Measurements from ENCODE around the gene OS9.

OS9 gene

DNA sequence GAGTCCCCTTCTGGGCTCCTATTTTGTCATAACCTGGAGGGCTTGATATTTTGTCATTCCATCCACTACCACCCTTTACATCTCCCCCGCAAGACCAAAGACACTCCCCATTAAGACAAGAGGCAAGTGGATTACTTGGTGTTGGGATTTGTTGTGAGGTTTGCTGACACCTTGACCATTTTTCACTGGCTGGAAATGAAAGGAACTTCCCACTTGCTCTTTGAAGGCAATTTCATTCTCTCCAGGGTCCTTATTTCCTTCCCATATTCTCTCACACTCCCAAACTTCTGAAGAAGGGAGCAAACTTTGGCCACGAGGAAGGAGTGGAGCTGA, 29.7 kb downstream of the OS9 start:
- no peaks in the 10 kb centered on the region for H3K4me1 ChIP-seq (ENCODE audit: control insufficient read depth, insufficient read depth, low read length)
- peaks cover 3 to 33% of the 10 kb centered on the region in 2 experiments; a peak in 2 of 3 replicates for H3K36me3 ChIP-seq (ENCODE audit: control insufficient read depth in 2 of 2, insufficient read depth in 1 of 2, low read length in 2 of 2)
- H3K27ac ChIP-seq (ENCODE audit: extremely low read depth, low read depth, low read length) = no peak overlapping the region
- CTCF ChIA-PET = interaction anchor here (2.4 to 4.6 kb wide), 2 partner anchors 12 to 30 kb away, joined by 6 to 55 read pairs; partner anchors contain the start of gene OS9
- no peak overlapping the region for H3K4me3 ChIP-seq (ENCODE audit: low read depth, low read length)
- TF ChIP-seq ZNF433 (tag by site-specific recombination; IDR thresholded peaks at IDR 0.05; ENCODE audit: low read depth) = no peak
- no peak for TF ChIP-seq ZBTB8A (tag by site-specific recombination; IDR thresholded peaks at IDR 0.05)
- no peak for TF ChIP-seq KLF1 (tag by site-specific recombination; IDR thresholded peaks at IDR 0.05)
- TF ChIP-seq OVOL3 (tag by site-specific recombination; IDR thresholded peaks at IDR 0.05) = no peak
- TF ChIP-seq ZNF24 (tag by site-specific recombination; IDR thresholded peaks at IDR 0.05) = no peak
- TF ChIP-seq, protein P1, sequence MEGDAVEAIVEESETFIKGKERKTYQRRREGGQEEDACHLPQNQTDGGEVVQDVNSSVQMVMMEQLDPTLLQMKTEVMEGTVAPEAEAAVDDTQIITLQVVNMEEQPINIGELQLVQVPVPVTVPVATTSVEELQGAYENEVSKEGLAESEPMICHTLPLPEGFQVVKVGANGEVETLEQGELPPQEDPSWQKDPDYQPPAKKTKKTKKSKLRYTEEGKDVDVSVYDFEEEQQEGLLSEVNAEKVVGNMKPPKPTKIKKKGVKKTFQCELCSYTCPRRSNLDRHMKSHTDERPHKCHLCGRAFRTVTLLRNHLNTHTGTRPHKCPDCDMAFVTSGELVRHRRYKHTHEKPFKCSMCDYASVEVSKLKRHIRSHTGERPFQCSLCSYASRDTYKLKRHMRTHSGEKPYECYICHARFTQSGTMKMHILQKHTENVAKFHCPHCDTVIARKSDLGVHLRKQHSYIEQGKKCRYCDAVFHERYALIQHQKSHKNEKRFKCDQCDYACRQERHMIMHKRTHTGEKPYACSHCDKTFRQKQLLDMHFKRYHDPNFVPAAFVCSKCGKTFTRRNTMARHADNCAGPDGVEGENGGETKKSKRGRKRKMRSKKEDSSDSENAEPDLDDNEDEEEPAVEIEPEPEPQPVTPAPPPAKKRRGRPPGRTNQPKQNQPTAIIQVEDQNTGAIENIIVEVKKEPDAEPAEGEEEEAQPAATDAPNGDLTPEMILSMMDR (tag by site-specific recombination; IDR thresholded peaks at IDR 0.05) = no peak
- TF ChIP-seq ZFP69B (tag by site-specific recombination; IDR thresholded peaks at IDR 0.05) = no peak
- TF ChIP-seq SCRT1 (tag by site-specific recombination; IDR thresholded peaks at IDR 0.05; ENCODE audit: borderline replicate concordance) = no peak
- TF ChIP-seq PRDM1 (tag by site-specific recombination; IDR thresholded peaks at IDR 0.05) = no peak
- no peak for TF ChIP-seq ZNF155 (tag by site-specific recombination; IDR thresholded peaks at IDR 0.05)
- TF ChIP-seq ZFP3 (tag by site-specific recombination; IDR thresholded peaks at IDR 0.05; ENCODE audit: low read depth) = no peak
- H3K9me3 ChIP-seq (ENCODE audit: control insufficient read depth, insufficient read depth, low read depth, low read length) = no peaks in the 10 kb centered on the region
- POLR2A ChIA-PET = interaction anchor here (2.0 to 2.3 kb wide), 2 partner anchors 12 to 21 kb away, joined by 6 to 7 read pairs; partner anchors contain the start of gene TSPAN31

DNA sequence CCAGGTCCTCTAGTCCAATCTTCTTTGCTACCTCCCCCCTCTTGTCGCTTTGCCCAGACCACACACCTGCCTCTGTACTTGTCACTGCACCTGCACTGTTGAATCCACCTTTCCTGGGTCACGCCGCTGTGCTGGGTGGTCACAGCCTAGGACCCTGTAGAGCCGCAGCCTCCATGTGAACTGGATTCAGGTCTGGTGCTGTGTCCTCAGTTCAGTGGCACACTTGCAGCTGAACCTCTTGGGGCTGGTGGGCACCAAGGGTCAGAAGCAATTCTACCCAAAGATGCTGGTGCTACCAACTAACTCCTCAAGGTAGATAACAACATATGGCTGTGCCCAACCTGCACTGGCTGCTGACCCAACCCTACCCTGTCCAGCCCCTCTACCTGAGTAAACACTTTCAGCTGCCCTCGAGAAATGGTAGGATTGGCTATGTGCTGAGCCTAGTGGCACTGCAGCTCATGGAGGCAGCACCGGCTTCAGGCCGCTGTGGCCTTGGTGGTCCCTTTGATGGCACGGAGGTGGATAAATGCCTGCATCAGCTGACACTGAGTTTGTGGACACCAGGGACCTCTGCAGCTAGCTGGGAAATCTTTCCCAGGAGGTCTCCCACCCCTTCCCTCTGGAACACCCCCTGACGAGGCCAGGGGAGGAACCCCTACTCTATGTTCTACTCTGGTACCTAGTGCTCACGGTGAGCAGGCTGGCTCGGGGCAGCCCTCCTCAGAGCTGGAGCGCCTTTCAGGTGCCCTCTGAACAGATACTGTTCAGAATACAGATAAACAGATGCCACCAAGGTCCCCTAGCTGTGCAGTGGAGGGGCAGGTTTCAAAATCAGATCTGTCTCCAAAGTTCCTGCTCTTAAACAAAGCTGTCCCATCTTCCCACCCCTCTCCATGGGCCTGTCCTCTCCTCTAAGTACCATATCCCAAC, 30.3 kb downstream of the OS9 start:
- peaks cover 3 to 26% of the 10 kb centered on the region in 2 experiments; a peak in 2 of 3 replicates for H3K36me3 ChIP-seq (ENCODE audit: control insufficient read depth in 2 of 2, insufficient read depth in 1 of 2, low read length in 2 of 2)
- no peak overlapping the region for H3K4me3 ChIP-seq (ENCODE audit: low read depth, low read length)
- no peak overlapping the region for H3K27ac ChIP-seq (ENCODE audit: extremely low read depth, low read depth, low read length)
- H3K4me1 ChIP-seq (ENCODE audit: control insufficient read depth, insufficient read depth, low read length) = no peaks in the 10 kb centered on the region
- no peaks in the 10 kb centered on the region for H3K9me3 ChIP-seq (ENCODE audit: control insufficient read depth, insufficient read depth, low read depth, low read length)
- ChIA-PET CTCF (interaction anchor here (0.7 to 4.6 kb wide), 6 partner anchors 12 to 59 kb away, joined by 3 to 55 read pairs (median 5); partner anchors contain the start of genes OS9 and TSPAN31), POLR2A (interaction anchor here (2.3 kb wide), 1 partner anchor 12 kb away, joined by 6 read pairs; no protein-coding TSS in a partner anchor)
- TF ChIP-seq ZNF239 (tag by site-specific recombination; IDR thresholded peaks at IDR 0.05) = no peak
- TF ChIP-seq ZNF23 (tag by site-specific recombination; IDR thresholded peaks at IDR 0.05; ENCODE audit: borderline replicate concordance) = no peak
- no peak for TF ChIP-seq HOXD13 (CRISPR knock-in tag; IDR thresholded peaks at IDR 0.05; ENCODE audit: borderline replicate concordance)
- TF ChIP-seq, protein P2, sequence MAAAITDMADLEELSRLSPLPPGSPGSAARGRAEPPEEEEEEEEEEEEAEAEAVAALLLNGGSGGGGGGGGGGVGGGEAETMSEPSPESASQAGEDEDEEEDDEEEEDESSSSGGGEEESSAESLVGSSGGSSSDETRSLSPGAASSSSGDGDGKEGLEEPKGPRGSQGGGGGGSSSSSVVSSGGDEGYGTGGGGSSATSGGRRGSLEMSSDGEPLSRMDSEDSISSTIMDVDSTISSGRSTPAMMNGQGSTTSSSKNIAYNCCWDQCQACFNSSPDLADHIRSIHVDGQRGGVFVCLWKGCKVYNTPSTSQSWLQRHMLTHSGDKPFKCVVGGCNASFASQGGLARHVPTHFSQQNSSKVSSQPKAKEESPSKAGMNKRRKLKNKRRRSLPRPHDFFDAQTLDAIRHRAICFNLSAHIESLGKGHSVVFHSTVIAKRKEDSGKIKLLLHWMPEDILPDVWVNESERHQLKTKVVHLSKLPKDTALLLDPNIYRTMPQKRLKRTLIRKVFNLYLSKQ (tag by site-specific recombination; IDR thresholded peaks at IDR 0.05; ENCODE audit: borderline replicate concordance) = no peak
- no peak for TF ChIP-seq ZFP41 (tag by site-specific recombination; IDR thresholded peaks at IDR 0.05; ENCODE audit: borderline replicate concordance)
- no peak for TF ChIP-seq ZNF837 (tag by site-specific recombination; IDR thresholded peaks at IDR 0.05)
- no peak for TF ChIP-seq ZNF16 (tag by site-specific recombination; IDR thresholded peaks at IDR 0.05; ENCODE audit: low read depth)
- TF ChIP-seq BCL11A (tag by site-specific recombination; IDR thresholded peaks at IDR 0.05; ENCODE audit: low read depth) = no peak
- TF ChIP-seq ZFHX2 (tag by site-specific recombination; conservative IDR thresholded peaks at IDR 0.05) = no peak
- no peak for TF ChIP-seq ZFP37 (tag by site-specific recombination; IDR thresholded peaks at IDR 0.05)
- TF ChIP-seq, protein P3, sequence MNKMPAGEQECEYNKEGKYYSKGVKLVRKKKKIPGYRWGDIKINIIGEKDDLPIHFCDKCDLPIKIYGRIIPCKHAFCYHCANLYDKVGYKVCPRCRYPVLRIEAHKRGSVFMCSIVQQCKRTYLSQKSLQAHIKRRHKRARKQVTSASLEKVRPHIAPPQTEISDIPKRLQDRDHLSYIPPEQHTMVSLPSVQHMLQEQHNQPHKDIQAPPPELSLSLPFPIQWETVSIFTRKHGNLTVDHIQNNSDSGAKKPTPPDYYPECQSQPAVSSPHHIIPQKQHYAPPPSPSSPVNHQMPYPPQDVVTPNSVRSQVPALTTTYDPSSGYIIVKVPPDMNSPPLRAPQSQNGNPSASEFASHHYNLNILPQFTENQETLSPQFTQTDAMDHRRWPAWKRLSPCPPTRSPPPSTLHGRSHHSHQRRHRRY (tag by site-specific recombination; IDR thresholded peaks at IDR 0.05) = no peak
- TF ChIP-seq ZNF521 (tag by site-specific recombination; IDR thresholded peaks at IDR 0.05) = no peak
- no peak for TF ChIP-seq OSR2 (tag by site-specific recombination; IDR thresholded peaks at IDR 0.05)
- TF ChIP-seq RBAK (tag by site-specific recombination; IDR thresholded peaks at IDR 0.05) = no peak
- TF ChIP-seq, protein P1 (tag by site-specific recombination; IDR thresholded peaks at IDR 0.05) = no peak
- TF ChIP-seq GLI2 (tag by site-specific recombination; IDR thresholded peaks at IDR 0.05; ENCODE audit: borderline replicate concordance, low read depth) = no peak
- no peak for TF ChIP-seq ZNF701 (tag by site-specific recombination; IDR thresholded peaks at IDR 0.05)
- no peak for TF ChIP-seq ZNF501 (tag by site-specific recombination; IDR thresholded peaks at IDR 0.05)

Measured in HEK293 (cell line).